KOPT-K1 (cell line): ENCODE data around the gene MAN1C1.
"Not testable (repeated sequence)": the region's sequence is repeated elsewhere in the genome, so short reads cannot be mapped to it uniquely, and the experiment has no call there.

ENCODE experiments used
- H3K27ac ChIP-seq: fragments of 200-600 bp; sonication (generic); 2 replicates; pipeline ENCODE4 v1.5.1; 2016; ENCODE audit warnings: antibody characterized with exemption, mild to moderate bottlenecking, low read depth, low read length; ENCODE audit not compliant: poor library complexity, severe bottlenecking
- H3K36me3 ChIP-seq: fragments of 200-600 bp; sonication (generic); 2 replicates; pipeline ENCODE4 v1.5.1; 2017; ENCODE audit warnings: antibody characterized with exemption, mild to moderate bottlenecking, low read length, moderate library complexity; ENCODE audit not compliant: insufficient read depth
- H3K9me3 ChIP-seq: fragments of 200-600 bp; sonication (generic); 2 replicates; pipeline ENCODE4 v1.5.1; 2017; ENCODE audit warnings: antibody characterized with exemption, low read length, mild to moderate bottlenecking; ENCODE audit not compliant: insufficient read depth, poor library complexity, severe bottlenecking

The MAN1C1 gene

GRCh38 chr1:25631750-25632485, 15.3 kb downstream of the MAN1C1 start:
- H3K9me3 ChIP-seq = peaks cover 22% of the 10 kb centered on the region
- no peak overlapping the region for H3K27ac ChIP-seq
- H3K36me3 ChIP-seq = no peaks in the 10 kb centered on the region

- Histone ChIP-seq H3K36me3 (no peaks in the 10 kb centered on the region), H3K27ac (no peak overlapping the region), H3K9me3 (peaks cover 33% of the 10 kb centered on the region)
Measured at GRCh38 chr1:25634066-25634465, 17.5 kb downstream of the MAN1C1 start.

DNA sequence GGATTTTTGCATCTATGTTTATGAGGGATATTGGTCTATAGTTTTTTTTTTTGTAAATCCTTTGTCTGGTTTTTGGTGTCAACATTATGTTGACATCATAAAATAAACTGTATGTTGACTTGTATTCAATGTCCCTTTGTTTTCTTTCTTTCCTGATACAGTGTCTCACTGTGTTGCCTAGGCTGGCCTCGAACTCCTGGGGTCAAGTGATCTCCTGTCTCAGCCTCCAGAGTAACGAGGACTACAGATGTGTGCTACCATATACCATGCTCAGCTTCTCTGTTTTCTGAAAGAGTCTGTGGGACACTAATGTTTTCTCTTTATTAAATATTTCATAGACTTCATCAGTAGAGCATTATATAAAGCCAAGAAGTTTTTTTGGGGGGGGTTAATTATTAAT, 18.3 kb downstream of the MAN1C1 start:
- no peaks in the 10 kb centered on the region for H3K36me3 ChIP-seq
- peaks cover 41% of the 10 kb centered on the region for H3K9me3 ChIP-seq
- no peak overlapping the region for H3K27ac ChIP-seq

GRCh38 chr1:25636141-25636540, 19.6 kb downstream of the MAN1C1 start:
- H3K9me3 ChIP-seq = peaks cover 53% of the 10 kb centered on the region
- not testable (repeated sequence) for H3K27ac ChIP-seq

DNA sequence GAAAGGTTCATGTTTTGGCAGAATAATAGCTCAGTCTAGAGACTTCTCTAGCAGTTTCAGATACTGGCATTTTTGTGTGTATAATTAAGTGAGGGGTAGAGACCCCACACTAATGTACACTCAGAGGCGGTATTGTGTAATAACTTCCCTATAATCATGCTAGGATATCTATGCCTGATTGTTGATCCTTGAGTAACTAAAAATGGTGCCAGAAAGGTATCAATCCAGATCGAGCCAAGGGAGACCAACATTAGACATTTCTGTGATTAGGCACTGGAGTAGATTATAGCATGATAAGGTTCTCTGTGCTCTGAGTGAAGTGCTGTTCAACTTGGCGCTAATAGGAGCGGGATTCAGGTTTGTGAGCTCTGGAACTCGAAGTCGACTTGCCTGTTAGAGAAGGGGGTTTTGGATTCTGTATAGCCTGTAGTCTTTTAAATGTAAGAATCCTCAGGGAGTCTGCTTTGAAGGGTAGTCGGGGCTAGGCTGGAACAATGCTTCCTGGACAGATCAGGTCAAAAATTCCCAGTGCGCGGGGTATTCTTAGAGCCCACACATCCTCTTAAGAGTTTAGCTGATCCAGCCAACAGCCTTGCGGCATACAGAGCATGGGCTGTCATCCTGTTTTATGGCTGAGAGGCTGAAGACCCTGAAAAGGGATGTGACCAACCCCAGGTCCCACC, 24.2 kb downstream of the MAN1C1 start:
- Histone ChIP-seq H3K9me3 (peaks cover 44% of the 10 kb centered on the region), H3K27ac (no peak overlapping the region), H3K36me3 (no peaks in the 10 kb centered on the region)

More at GRCh38 chr1:25636141-25636540, 19.6 kb downstream of the MAN1C1 start:
- not testable (repeated sequence) for H3K36me3 ChIP-seq

- no peaks in the 10 kb centered on the region for H3K36me3 ChIP-seq
- peaks cover 39% of the 10 kb centered on the region for H3K9me3 ChIP-seq
- H3K27ac ChIP-seq = no peak overlapping the region
Measured at GRCh38 chr1:25641329-25641725, 24.7 kb downstream of the MAN1C1 start.

- Histone ChIP-seq H3K27ac (no peak overlapping the region), H3K9me3 (peaks cover 32% of the 10 kb centered on the region), H3K36me3 (no peaks in the 10 kb centered on the region)
Measured at GRCh38 chr1:25641931-25642573, 25.5 kb downstream of the MAN1C1 start.

- no peak overlapping the region for H3K27ac ChIP-seq
- no peaks in the 10 kb centered on the region for H3K36me3 ChIP-seq
- H3K9me3 ChIP-seq = peaks cover 32% of the 10 kb centered on the region
Measured at GRCh38 chr1:25642574-25643108, 26.1 kb downstream of the MAN1C1 start.

GRCh38 chr1:25643929-25644328, 27.3 kb downstream of the MAN1C1 start:
- no peaks in the 10 kb centered on the region for H3K36me3 ChIP-seq
- peaks cover 23% of the 10 kb centered on the region for H3K9me3 ChIP-seq
- no peak overlapping the region for H3K27ac ChIP-seq

DNA sequence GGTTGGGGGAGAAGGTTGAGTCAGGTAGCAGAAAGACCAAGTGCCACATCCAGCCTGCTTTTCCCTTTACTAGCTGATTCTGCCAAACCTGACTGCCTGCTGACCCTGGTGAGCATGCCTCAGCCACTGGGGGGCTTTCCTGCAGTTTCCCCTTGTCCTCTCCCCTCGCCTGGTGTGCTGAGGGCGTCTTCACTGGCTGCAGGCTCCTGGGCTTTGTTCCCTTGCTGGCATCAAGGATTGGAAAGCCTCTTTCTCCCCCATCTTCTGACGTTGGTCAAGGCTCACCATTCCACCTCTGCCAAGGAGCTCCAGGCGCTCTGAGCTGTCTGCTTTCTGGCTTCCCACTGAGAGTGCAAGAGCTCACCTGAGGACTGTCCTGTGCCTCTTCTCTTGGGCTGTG, 28.4 kb downstream of the MAN1C1 start:
- H3K36me3 ChIP-seq = no peaks in the 10 kb centered on the region
- H3K9me3 ChIP-seq = peaks cover 12% of the 10 kb centered on the region
- H3K27ac ChIP-seq = no peak overlapping the region

- no peaks in the 10 kb centered on the region for H3K36me3 ChIP-seq
Measured at GRCh38 chr1:25645637-25646400, 29.2 kb downstream of the MAN1C1 start.

GRCh38 chr1:25647106-25647505, 30.5 kb downstream of the MAN1C1 start:
- Histone ChIP-seq H3K9me3 (no peaks in the 10 kb centered on the region), H3K27ac (no peak overlapping the region), H3K36me3 (no peaks in the 10 kb centered on the region)

More at GRCh38 chr1:25645637-25646400, 29.2 kb downstream of the MAN1C1 start:
- H3K9me3 ChIP-seq = peaks cover 5% of the 10 kb centered on the region
- H3K27ac ChIP-seq = no peak overlapping the region

- H3K36me3 ChIP-seq = no peaks in the 10 kb centered on the region
Measured at GRCh38 chr1:25647863-25648262, 31.3 kb downstream of the MAN1C1 start.

GRCh38 chr1:25648681-25649440, 32.3 kb downstream of the MAN1C1 start:
- H3K36me3 ChIP-seq = no peaks in the 10 kb centered on the region
- no peaks in the 10 kb centered on the region for H3K9me3 ChIP-seq
- H3K27ac ChIP-seq = no peak overlapping the region

More at GRCh38 chr1:25647863-25648262, 31.3 kb downstream of the MAN1C1 start:
- no peaks in the 10 kb centered on the region for H3K9me3 ChIP-seq
- H3K27ac ChIP-seq = no peak overlapping the region
